HCT116 (cell line): ENCODE results near the gene AHNAK. TPM values are rescaled to one million over a fixed set of nuclear protein-coding genes. Genes with fewer than 3 reads are reported as not detected.

Source experiments
- ATAC-seq: fragments of 200-7000 bp; cut with Tn5 transposase; 2 replicates; pipeline ENCODE4 v1.9.1; 2020; ENCODE audit warnings: mild to moderate bottlenecking, moderate library complexity
- BruUV-seq: library from RNA; stranded (reverse); fragments of 400-500 nt; replicated peaks from 2 replicates; lab custom pipeline; 2021; lab: Mats Ljungman, UMichigan
- CTCF ChIA-PET: fragments of 300-600 bp; sonication (Branson Sonifier 250); formaldehyde crosslinking; loops from one replicate; lab custom pipeline; 2021; ENCODE audit warnings: antibody characterized with exemption; lab: Charles Lee
- POLR2A ChIA-PET: fragments of 300-600, 350-600 bp; sonication (Branson Sonifier 250); formaldehyde crosslinking; loops from one replicate; lab custom pipeline; 2021; ENCODE audit warnings: antibody characterized with exemption; lab: Charles Lee
- RAD21 ChIA-PET, 2 experiments: fragments of 300-600 bp; sonication (Branson Sonifier 250); formaldehyde crosslinking; loops; one replicate each; lab custom pipeline; 2023; ENCODE audit warnings: low total read pairs in 2 of 2; ENCODE audit not compliant: uncharacterized antibody in 2 of 2, unreplicated experiment in 2 of 2, low non-redundant PET in 1 of 2; lab: Charles Lee
- DNase-seq: peaks from one replicate; pipeline ENCODE4 v3.0.0-alpha.2; 2010; ENCODE audit warnings: low read depth, low spot score
- H2AFZ ChIP-seq: fragments of 200-600 bp; shearing (Covaris generic), sonication (generic); 2 replicates; pipeline ENCODE4 v1.6.1; 2017; ENCODE audit warnings: low read depth, mixed run types, mixed read lengths, antibody characterized with exemption, low read length; ENCODE audit not compliant: poor library complexity, severe bottlenecking
- H3K27ac ChIP-seq: 2 replicates; pipeline ENCODE4 v1.5.1; 2012; ENCODE audit warnings: low read depth, low read length
- H3K27me3 ChIP-seq: fragments of 200-600 bp; sonication (generic); 2 replicates; pipeline ENCODE4 v1.6.1; 2016; ENCODE audit warnings: mixed run types, low read length, mixed read lengths; ENCODE audit not compliant: insufficient read depth
- H3K36me3 ChIP-seq, 2 experiments: fragments of 200-500 bp in 1 of 2; fragments of 200-600 bp in 1 of 2; sonication (Bioruptor generic) in 1 of 2; sonication (generic) in 1 of 2; 2 replicates each; pipeline versions ENCODE4 v1.5.1 to v1.6.1; 2014 to 2016; ENCODE audit warnings: low read length in 2 of 2, inconsistent platforms in 1 of 2, mixed read lengths in 1 of 2, mixed run types in 1 of 2; ENCODE audit not compliant: insufficient read depth in 2 of 2, control insufficient read depth in 1 of 2
- H3K4me1 ChIP-seq, 2 experiments: fragments of 200-600 bp in 1 of 2; sonication (generic) in 1 of 2; 2 replicates each; pipeline versions ENCODE4 v1.5.1 to v1.6.1; 2012 to 2017; ENCODE audit warnings: low read length in 2 of 2, inconsistent platforms in 1 of 2, mild to moderate bottlenecking in 1 of 2, mixed read lengths in 1 of 2, mixed run types in 1 of 2, moderate library complexity in 1 of 2; ENCODE audit not compliant: insufficient read depth in 2 of 2, control insufficient read depth in 1 of 2
- H3K4me2 ChIP-seq: fragments of 200-600 bp; sonication (generic); 2 replicates; pipeline ENCODE4 v1.6.1; 2017; ENCODE audit warnings: mixed run types, low read length, mixed read lengths
- H3K4me3 ChIP-seq, 2 experiments: fragments of 200-600 bp in 1 of 2; sonication (generic) in 1 of 2; replicated peaks in 1 of 2; 2 replicates each; pipeline ENCODE4 v1.5.1; 2011 to 2016; ENCODE audit warnings: low read length in 2 of 2, control low read depth in 1 of 2, low read depth in 1 of 2, mild to moderate bottlenecking in 1 of 2, mixed read lengths in 1 of 2, mixed run types in 1 of 2
- H3K79me2 ChIP-seq: fragments of 200-600 bp; sonication (generic); 2 replicates; pipeline ENCODE4 v1.6.1; 2017; ENCODE audit warnings: mild to moderate bottlenecking, mixed run types, low read length, moderate library complexity, mixed read lengths; ENCODE audit not compliant: insufficient read depth
- H3K9ac ChIP-seq: fragments of 200-600 bp; sonication (generic); 2 replicates; pipeline ENCODE4 v1.6.1; 2016; ENCODE audit warnings: low read length, mixed read lengths
- H3K9me2 ChIP-seq: fragments of 200-600 bp; sonication (generic), shearing (Covaris generic); 2 replicates; pipeline ENCODE4 v1.6.1; 2017; ENCODE audit warnings: mixed run types, mild to moderate bottlenecking, moderate library complexity; ENCODE audit not compliant: insufficient read depth
- H3K9me3 ChIP-seq, 2 experiments: fragments of 200-500 bp in 1 of 2; fragments of 200-600 bp in 1 of 2; sonication (Bioruptor generic) in 1 of 2; sonication (generic) in 1 of 2; 2 replicates each; pipeline ENCODE4 v1.6.1; 2014 to 2017; ENCODE audit warnings: low read length in 2 of 2, mixed read lengths in 2 of 2, inconsistent platforms in 1 of 2, low read depth in 1 of 2, mild to moderate bottlenecking in 1 of 2, mixed run types in 1 of 2, moderate library complexity in 1 of 2; ENCODE audit not compliant: control insufficient read depth in 1 of 2, insufficient read depth in 1 of 2
- H4K20me1 ChIP-seq: fragments of 200-600 bp; sonication (generic), shearing (Covaris generic); 2 replicates; pipeline ENCODE4 v1.6.1; 2017; ENCODE audit warnings: mixed run types, mild to moderate bottlenecking, moderate library complexity; ENCODE audit not compliant: insufficient read depth
- CBX3 ChIP-seq: IDR thresholded peaks from 2 replicates; pipeline ENCODE4 v1.6.1; 2012; ENCODE audit warnings: low read depth
- CEBPB ChIP-seq: IDR thresholded peaks from 2 replicates; pipeline ENCODE4 v1.6.1; 2012; ENCODE audit warnings: low read depth
- ELF1 ChIP-seq: IDR thresholded peaks from 2 replicates; pipeline ENCODE4 v1.6.1; 2012; ENCODE audit warnings: low read depth, borderline replicate concordance
- EZH2phosphoT487 ChIP-seq: fragments of 200-600 bp; IDR thresholded peaks from 2 replicates; pipeline ENCODE4 v1.6.1; 2018; ENCODE audit warnings: antibody characterized with exemption, borderline replicate concordance
- JUND ChIP-seq: IDR thresholded peaks from 2 replicates; pipeline ENCODE4 v1.6.1; 2012
- POLR2AphosphoS5 ChIP-seq: IDR thresholded peaks from 2 replicates; pipeline ENCODE4 v1.6.1; 2011; ENCODE audit warnings: mild to moderate bottlenecking, low read depth, low read length, moderate library complexity
- SIN3A ChIP-seq: IDR thresholded peaks from 2 replicates; pipeline ENCODE4 v1.6.1; 2012; ENCODE audit warnings: low read depth
- SP1 ChIP-seq: IDR thresholded peaks from 2 replicates; pipeline ENCODE4 v1.6.1; 2012; ENCODE audit warnings: low read depth
- SRF ChIP-seq: IDR thresholded peaks from 2 replicates; pipeline ENCODE4 v1.6.1; 2012; ENCODE audit warnings: low read depth
- ZBTB33 ChIP-seq: IDR thresholded peaks from 2 replicates; pipeline ENCODE4 v1.6.1; 2011; ENCODE audit warnings: mild to moderate bottlenecking, low read length, moderate library complexity; ENCODE audit not compliant: insufficient replicate concordance; ENCODE audit errors: extremely low read depth
- ZFX ChIP-seq: fragments of 450-650 bp; IDR thresholded peaks from 2 replicates; pipeline ENCODE4 v1.6.1; 2017
- intact Hi-C: fragments of 100-400 bp; cut with micrococcal nuclease; formaldehyde crosslinking; loops from 2 replicates; pipeline ENCODE4 v1.10.0; 2022
- total RNA-seq: library from RNA; stranded (reverse); gene quantifications from one replicate; pipeline ENCODE4 v1.2.1, GENCODE V29; 2021; ENCODE audit not compliant: unreplicated experiment

AHNAK gene
- total RNA-seq, 1 experiment from 2014 or later, result 239 TPM

- Histone ChIP-seq H4K20me1 (no peaks in the 10 kb centered on the region), H3K4me2 (no peak overlapping the region), H3K9me2 (no peaks in the 10 kb centered on the region), H3K27me3 (no peaks in the 10 kb centered on the region), H3K4me3 (no peak overlapping the region), H3K9me3 (no peaks in the 10 kb centered on the region), H3K4me1 (no peaks in the 10 kb centered on the region), H3K79me2 (no peaks in the 10 kb centered on the region), H3K36me3 (no peaks in the 10 kb centered on the region), H2AFZ (no peak overlapping the region)
- BruUV-seq, result no TSS peak
- POLR2A ChIA-PET, result no interaction called here
- RAD21 ChIA-PET, result no interaction called here
- CTCF ChIA-PET, result interaction anchor here (1.3 to 1.5 kb wide), 3 partner anchors 10 to 139 kb away, joined by 4 to 7 read pairs (median 4); no protein-coding TSS in a partner anchor
- DNase-seq (no peak), ATAC-seq (no peak)
- intact Hi-C loops, result no loop called here
- no peak for TF ChIP-seq ZFX
- TF ChIP-seq ELF1, result no peak
- TF ChIP-seq, all 23 proteins: peak for 0
- no peak overlapping the region for H3K27ac ChIP-seq
- no peak overlapping the region for H3K9ac ChIP-seq
These were observed 142.2 kb downstream of the AHNAK start for GRCh38 chr11:62404435-62404834.

- H3K4me1 ChIP-seq, result peaks cover 0 to 10% of the 10 kb centered on the region in 2 experiments; a peak in 1 of 4 replicates
- RAD21 ChIA-PET, result no interaction called here
- POLR2A ChIA-PET, result no interaction called here
- no peak overlapping the region for H3K27ac ChIP-seq
- no peaks in the 10 kb centered on the region for H3K79me2 ChIP-seq
- H3K4me3 ChIP-seq, result no peak overlapping the region
- intact Hi-C loops, result no loop called here
- no peaks in the 10 kb centered on the region for H3K9me3 ChIP-seq
- no peaks in the 10 kb centered on the region for H3K27me3 ChIP-seq
- H2AFZ ChIP-seq, result no peak overlapping the region
- H3K4me2 ChIP-seq, result no peak overlapping the region
- ATAC-seq, result no peak
- CTCF ChIA-PET, result interaction anchor here (0.6 to 1.5 kb wide), 3 partner anchors 8 to 161 kb away, joined by 4 to 7 read pairs (median 5); no protein-coding TSS in a partner anchor
- no peaks in the 10 kb centered on the region for H4K20me1 ChIP-seq
- H3K9me2 ChIP-seq, result no peaks in the 10 kb centered on the region
- no peaks in the 10 kb centered on the region for H3K36me3 ChIP-seq
- H3K9ac ChIP-seq, result no peak overlapping the region
- no peak for TF ChIP-seq JUND
- TF ChIP-seq CBX3, result no peak
- TF ChIP-seq SRF, result no peak
- TF ChIP-seq EZH2phosphoT487, result no peak
- TF ChIP-seq ZBTB33, result no peak
- TF ChIP-seq SP1, result no peak
- no peak for TF ChIP-seq POLR2AphosphoS5
- TF ChIP-seq SIN3A, result no peak
- no peak for TF ChIP-seq ELF1
- no peak for TF ChIP-seq CEBPB
- DNase-seq, result no peak
- BruUV-seq, result no TSS peak
These were observed 143.5 kb downstream of the AHNAK start for GRCh38 chr11:62402960-62403730.
